Stimulated activated CD4-positive, alpha-beta T cell treated with anti-CD3 and anti-CD28 coated beads, Interleukin-15, amount 100 ng/mL, for 48 hours (primary cell): ENCODE data around the gene SEPHS1.
"Not testable (repeated sequence)": the region's sequence is repeated elsewhere in the genome, so short reads cannot be mapped to it uniquely, and the experiment has no call there.

Source experiments
- DNase-seq, 2 donors: peaks; one replicate each; pipeline ENCODE4 v3.0.0-alpha.2; 2020; ENCODE audit warnings: low read depth in 2 of 2

SEPHS1 gene

DNA sequence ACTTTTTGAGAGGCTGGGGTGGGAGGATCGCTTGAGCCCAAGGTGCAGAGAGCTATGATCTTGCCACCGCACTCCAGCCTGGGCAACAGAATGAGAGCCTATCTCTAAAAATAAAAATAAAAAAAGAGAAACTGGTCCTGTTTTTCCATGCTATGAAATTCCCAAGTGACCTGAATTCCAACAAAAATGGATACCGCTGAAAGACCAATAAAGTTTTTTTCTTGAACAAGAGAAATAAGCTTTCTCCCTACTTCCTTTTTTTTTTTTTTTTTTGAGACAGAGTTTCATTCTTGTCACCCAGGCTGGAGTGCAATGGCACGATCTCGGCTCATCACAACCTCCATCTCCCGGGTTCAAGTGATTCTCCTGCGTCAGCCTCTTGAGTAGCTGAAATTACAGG lies 12.5 kb upstream of the SEPHS1 start:
- DNase-seq = no peak

DNA sequence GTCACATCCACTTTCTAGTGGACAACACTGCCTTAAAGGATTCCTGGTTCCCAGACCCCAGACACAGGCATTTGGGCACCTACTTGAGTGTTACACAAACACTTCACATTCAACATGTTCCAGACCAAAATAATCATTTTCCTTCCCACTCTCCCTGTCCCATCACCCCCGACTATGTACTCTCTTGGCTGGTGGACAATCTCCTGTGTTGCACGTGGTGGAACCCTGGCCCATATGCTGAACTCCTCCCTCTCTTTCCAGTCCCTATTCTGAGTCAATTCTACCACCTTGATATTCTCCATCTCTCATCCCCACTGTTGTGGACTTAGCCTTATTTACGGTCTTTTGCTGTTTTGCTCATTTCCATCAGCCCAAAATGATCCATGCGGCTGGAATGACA lies 8.3 kb upstream of the SEPHS1 start:
- DNase-seq = no peak

DNA sequence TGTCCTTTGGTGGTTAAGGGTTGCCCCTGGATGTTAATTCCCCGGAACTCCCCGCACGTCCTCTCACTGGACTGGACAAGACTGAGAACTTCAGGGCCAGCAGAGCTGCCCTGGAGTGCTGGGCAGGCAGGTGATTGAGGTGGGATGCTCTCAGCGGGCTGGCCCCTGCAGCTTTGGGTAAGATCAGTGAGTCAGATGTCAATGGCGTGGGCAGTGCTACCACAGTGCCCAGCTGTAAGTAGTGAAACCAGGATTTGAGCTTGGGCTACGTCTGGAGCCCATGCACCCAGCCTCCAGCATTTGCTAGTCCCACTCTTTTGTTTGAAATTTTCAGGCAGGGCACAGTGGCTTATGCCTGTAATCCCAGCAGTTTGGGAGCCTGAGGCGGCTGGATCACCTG lies 6.7 kb upstream of the SEPHS1 start:
- DNase-seq = no peak

DNA sequence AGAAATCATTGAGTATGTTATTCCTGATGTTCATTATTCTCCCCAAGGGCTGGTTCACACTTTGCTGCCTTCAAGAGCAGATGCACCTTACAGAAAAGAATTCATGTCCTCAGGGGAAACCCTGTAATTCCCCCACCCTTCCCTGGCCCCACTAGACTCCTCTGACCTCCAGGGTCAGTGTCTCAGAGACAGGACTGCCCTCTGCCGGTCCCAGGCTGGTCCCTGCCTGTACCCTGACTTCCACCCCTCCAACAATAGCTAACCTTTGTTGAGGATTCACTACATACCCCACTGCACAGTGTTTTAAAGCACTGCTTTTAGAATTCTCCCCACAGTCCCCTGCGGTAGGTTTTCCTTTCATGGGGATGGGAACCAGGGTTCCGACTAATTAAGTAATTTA lies 4.4 kb upstream of the SEPHS1 start:
- no peak for DNase-seq

DNA sequence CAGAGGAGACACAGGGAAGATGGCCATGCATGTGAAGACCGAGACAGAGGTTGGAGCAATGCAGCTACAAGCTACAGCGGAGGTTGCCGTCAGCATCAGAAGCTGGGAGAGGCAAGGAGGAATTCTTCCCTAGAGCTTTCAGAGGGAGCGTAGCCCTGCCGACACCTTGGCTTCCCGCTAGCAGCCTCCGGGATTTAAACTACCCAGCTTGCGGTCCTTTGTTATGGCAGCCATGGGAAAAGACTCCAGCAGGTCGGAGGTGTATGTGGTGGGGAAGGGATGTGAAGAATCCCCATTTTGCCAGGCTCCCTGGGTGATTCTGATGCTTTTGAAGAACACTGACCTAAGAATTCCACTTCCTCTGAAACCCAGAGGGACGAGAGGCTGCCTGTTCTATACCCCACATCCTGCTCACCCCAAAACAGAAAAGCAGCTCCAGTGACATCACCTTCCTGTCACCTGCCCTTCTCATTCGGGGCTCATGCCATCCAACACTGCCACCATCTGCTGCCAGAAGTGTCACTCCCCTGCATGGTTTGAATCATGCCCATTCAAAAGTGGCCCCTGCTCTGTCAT lies 3.3 kb upstream of the SEPHS1 start:
- no peak for DNase-seq

DNA sequence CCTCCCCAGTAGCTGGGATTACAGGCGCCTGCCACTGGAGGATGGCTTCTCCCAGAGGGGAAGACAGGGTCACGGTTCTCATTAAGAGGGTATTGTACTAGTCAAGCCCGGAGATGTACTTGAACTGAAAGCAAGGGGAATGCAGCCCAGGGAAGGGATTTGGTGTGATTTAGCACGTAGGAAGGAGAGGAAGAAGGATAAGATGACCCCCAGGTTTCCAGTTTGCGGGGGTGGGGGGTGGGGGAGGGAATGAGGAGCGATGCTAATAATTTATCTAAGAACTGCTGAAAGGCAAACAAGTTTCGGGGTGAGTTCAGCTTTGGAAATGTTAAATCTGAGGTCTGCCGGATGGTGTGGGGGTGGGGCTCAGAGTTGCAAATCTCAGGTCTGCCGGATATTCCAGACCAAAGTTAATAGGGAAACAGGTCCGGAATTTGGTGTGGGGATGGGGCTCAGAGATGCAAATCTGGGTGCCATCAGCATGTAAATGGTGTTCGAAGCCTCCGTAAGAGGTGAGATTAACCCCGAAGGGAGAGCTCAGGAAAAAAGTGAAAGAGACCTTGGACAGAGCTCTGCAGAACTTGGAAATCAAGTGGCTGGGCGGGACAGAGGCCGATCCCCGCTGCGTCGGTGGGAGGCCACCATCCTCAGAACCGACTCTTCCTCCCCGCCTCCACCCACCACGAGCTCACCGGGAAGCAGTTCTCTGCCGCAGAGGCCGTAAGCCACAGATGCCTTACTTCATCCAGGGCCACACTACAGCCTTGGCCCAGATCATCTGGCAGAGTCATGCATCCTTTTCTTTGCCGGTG lies 1.6 kb upstream of the SEPHS1 start:
- DNase-seq = no peak

DNA sequence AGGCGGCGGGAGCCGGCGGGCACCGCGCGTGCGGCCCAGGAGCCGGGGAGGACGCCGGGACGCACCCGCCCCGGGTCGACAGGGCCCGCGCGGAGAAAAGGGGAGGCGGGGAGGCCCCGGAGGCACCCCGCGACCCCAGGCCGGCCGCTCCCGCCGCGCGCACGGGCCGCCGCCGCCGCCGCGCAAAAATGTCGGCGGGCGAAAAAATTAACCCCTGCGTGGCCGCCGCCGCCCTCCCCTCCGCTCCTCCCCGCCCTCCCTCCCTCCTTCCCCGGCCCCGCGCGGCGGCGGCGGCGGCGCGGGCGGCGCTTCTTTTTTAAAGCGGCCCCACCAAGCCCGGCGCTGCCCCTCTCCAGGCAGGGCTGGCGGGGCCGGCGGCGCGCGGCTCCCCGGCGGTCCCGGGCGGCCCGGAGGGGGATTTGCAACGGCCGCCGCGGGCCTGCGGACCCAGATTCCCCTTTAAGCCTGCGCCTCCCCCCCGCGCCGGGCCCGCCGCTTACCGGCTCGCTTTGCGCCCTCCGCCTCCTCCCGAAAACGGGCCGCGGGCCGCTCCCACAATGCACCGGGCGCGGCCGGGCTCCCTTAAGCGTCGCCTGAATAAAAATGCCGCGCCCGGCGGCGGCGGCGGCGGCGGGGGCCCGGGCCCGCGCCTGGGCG lies 465 bp downstream of the SEPHS1 start:
- peak; percentile 60 to 66 for DNase-seq

DNA sequence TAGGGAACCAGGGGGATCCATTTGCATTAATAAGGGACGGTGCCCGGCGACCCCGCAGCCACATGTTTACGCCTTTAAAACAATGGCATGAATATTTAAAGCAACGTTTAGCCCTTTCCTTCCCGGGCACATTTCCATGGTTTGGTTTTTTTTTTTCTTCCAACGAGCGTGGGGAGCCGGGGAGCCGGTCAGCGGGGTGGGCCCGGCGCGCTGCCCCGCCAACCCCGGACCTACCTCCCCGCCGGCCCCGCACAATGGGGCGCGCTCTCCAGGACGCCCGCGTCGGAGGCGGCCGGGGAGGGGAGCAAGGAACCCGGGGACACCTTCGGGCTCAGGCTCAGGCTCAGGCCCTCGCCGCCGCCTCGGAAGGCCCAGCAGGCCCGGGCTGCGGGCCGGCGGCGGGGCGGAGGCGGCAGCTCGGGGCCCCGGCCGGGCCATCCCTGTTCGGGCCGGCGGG lies 1.0 kb downstream of the SEPHS1 start:
- no peak for DNase-seq

DNA sequence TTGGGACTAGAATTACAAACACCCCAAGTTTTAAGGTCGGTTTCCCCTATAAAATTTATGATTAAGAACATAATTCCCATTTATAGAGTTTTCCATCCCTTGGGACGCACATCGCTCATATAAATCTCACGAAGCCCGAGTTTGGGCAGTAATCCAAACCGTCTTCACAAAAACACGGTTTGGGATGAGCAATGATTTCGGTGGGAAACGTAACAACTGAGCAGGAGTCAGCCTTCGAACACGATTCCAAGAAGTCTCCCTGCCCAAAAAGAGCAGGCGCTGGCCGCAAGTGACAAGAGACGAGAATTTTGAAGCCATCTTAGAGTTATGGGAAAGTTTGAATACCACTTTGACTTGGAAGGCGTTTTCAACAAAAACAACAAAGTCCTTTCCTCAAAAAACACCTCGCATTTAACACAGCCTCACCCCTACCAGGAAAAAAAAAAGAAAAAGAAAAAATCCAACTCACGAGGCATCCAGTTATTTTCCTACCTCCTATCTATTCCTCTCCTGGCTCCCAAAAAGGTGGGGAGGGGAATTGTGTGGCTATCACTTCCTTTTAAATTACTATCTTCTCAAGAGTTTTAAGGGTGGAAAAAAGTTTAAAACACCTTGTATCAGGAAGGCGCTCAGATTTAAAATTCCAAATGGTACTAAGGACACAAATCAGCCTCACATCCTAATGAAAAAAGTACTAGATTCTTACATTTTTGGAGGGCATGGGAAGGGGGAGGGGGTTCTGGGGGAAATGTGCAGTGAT lies 1.6 kb downstream of the SEPHS1 start:
- DNase-seq = no peak

DNA sequence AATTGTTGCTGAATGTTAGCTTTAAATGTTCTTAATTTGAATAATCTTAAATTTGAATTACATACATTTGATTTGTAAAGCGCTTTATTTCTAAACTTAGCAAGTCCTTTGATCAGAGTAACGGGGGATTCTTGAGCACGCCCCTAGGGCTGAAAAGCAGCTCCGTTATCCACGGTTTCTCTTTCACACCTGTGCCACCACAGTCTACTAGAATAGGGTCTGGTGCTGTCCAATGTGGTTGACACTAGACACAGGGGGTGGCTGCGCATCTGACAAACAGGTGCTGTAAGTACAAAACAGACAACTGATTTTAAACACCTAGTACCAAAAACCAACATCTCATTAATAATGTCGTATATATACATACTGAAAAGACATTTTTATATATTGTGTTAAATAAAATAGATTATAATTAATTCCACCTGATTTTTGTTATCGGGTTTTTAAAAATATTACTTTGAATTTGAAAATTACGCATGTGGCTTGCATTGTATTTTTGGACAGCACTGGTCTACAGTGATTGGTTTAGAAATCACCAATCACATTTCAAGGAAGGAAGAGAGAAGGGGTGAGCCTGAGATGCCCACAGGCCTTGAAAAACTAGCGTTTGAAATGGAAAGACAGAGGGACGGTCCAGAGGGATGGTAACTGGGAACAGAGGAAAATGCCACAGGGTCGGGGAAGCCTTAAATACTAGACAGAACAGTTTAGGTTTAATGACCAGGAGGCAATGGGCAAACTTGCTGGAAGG lies 7.3 kb downstream of the SEPHS1 start:
- no peak for DNase-seq

DNA sequence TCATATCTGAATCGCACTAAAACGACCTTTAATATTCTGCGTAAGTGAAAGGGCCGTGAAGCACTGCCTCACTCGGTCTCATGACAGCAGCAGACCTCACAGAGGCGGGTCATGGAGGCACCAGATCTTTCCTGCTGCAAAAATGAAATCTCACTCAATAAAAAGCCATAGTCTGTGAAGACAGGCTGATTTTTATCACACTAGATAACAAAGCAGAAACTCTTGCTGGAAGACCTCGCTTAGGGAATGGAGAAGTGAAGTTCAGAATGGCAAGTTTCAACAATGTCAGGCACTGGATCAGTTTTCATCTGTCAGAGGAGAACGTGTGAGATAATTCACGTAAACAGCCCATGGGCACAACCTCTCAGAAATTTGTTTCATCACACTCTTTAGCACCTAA lies 8.0 kb downstream of the SEPHS1 start:
- DNase-seq = no peak

DNA sequence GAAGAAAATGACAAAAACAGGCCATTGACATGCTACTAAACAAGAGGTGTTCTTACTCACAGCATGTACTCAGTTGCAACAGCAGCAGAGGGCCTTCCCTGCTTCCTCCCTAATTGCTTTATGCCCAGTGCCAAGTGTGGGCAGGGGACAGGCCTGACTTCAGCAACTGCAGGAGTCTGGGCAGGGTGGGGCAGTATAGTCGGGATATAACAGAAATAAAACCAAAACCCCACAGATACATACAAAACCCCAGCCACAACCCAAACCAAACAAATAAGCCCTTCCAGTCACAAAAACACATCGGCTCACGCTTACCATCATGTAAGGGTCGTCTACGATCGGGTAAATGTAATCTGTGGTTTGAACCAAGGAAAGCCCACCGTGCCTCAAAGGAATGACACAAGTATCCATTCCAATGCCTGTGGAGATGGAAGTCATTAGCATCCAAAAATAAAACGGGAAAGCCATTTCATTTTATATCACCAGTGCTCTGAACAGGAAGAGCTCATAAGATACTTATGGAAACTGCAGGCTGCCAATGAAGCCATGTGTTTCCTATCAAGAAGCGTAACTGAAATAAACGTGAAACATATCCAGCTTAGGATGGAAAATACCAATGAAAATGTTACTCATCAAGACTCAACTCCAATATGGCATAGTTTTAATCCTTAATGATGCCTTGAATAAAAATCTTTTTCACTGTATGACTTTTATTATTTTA lies 9.5 kb downstream of the SEPHS1 start:
- DNase-seq = no peak

DNA sequence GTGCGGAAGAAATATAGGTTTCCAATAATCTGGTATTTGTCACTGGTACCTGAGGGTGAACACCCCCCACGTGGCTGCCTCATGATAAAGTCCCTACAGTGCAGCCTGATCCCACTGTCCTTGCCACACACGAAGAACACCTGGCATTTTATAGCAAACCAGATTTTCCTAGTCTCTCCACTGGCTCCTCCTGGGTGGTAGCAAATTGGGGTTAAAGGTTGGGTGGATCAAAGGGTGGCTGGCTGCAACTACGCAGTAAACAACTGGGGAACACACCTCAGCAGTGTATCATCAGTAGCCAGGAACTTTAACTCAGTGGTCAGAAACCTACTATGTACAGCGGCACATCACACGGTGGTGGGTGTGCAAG lies 10.3 kb downstream of the SEPHS1 start:
- no peak for DNase-seq

DNA sequence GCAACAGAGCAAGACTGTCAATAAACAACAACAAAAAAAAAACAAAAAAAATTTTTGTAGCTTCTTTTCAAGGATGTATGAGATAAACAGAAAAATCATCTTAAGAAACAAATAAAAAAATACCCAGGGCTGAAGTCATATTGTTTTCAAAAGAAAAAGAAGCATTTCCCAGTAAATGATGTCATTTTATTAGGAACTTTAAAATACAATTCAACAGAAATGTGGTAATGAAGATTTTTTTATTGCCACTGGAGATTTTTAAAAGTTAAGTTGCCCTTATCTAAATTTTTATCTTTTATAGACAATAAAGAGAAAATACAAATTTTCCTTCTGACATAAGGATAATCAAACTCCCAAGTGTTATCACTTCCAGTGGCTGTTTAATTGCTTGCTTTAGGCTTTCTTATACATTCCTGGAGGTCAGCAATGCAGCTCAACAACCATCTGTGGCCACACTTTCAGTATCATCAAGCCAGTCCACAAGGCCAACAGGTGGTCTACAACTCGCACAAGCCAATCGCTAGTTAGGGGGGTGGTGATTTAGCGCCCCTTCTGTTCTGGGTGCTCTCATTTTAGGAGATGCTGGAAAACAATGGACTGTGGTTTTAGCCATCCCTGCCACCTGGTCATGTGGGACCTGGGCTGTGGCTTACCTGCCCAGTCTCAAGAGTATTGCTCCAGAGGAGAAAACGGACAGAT lies 10.8 kb downstream of the SEPHS1 start:
- DNase-seq = no peak

DNA sequence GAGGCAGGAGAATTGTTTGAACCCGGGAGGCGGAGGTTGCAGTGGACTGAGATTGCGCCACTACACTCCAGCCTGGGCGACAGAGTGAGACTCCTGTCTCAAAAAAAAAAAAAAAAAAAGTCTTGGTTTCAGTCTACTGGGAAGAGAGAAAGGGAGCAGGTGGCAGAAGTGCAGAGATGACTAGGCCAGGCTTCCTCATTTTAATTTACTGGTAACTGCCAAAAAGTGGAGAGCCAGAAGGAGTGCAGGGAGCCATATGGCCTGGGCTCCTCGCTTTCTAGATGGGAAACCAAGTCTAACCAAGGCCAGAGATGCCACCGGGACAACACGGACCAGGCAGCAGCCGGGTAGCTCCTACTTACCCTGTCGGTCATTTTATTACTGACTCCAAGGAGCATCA lies 12.2 kb downstream of the SEPHS1 start:
- DNase-seq = no peak

DNA sequence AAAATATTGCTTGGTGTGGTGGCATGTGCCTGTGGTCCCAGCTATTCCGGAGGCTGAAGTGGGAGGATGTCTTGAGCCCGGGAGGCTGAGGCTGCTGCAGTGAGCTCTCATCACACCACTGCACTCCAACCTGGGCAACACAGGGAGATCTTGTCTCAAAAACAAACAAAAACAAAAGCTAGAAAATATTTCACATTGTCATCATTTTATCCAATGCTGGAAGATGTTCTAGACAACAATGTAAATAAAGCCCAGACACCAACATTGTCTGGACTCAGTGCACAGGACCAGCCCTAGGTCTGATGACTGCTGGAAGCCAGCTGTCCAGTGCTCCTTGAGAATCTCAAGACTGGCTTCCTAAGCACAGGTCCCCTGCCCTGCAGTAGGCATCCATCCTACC lies 13.5 kb downstream of the SEPHS1 start:
- DNase-seq = no peak

DNA sequence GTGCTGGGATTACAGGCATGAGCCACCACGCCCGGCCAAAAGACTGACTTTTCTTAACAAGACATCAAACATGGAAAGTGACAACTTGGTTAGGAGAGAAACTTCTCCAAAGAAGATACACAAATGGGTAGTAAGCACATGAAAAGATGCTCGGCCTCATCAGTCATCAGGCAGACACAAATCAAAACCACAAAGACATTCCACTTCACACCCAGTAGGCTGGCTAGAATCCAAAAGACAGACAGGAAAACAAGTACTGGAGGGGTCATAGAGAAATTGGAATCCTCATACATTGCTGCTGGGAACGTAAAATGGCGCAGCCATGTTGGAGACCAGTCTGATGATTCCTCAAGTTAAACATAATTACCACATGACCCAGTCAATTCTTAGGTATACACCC lies 16.4 kb downstream of the SEPHS1 start:
- no peak for DNase-seq

DNA sequence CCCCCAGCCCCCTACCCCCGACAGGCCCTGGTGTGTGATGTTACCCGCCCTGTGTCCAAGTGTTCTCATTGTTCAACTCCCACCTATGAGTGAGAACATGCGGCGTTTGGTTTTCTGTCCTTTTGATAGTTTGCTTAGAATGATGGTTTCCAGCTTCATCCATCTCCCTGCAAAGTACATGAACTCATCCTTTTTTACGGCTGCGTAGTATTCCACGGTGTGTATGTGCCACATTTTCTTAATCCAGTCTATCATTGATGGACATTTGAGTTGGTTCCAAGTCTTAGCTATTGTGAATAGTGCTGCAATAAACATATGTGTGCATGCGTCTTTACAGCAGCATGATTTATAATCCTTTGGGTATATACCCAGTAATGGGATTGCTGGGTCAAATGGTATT lies 17.1 kb downstream of the SEPHS1 start:
- not testable (repeated sequence) for DNase-seq

DNA sequence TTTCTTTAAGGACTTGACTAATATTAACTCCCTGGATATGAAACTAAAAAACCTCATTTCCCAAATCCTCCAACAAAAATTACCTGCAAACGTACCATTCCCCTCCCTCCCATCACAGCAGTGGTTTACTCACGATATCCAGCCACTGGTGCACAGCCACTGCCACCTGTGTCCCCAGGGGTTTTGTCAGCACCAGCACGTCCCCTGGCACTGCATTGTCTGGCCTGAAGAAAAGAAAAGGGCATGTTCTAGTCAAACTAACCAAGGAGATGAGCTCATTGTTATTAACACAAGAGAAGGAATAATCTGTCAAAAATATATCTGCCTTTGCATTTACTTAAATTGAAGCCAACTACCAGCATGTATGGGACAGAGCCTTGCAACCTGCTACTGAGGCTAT lies 18.5 kb downstream of the SEPHS1 start:
- DNase-seq = no peak

DNA sequence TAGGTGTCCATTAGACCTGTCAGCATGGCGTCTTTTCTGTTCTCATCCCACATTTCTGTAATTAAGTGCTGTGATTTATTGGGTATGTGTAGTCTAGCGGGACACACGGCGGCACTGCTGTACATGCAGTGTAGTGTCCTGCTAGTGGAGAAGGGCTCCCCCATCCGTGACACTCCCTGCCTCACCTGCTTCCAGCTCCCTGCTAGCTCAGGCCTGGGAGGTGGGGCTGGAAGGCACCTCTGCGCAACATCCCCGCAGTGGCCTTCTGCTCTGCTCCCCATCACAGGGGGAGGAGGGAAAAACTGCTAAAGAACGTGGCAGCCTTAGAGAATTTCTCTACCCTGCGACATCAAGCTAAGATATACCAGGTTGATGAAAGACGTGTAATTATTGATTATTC lies 19.5 kb downstream of the SEPHS1 start:
- no peak for DNase-seq
